Choroid plexus epithelial cell (primary cell): Measurements from ENCODE around the gene MET.

Experiments used
- DNase-seq: peaks from one replicate; pipeline ENCODE4 v3.0.0-alpha.2; 2010; ENCODE audit warnings: low read depth
- H3K4me3 ChIP-seq: 2 replicates; pipeline ENCODE4 v1.5.1; 2011; ENCODE audit warnings: low read depth, mild to moderate bottlenecking, control low read depth, low read length, moderate library complexity
- TF ChIP-seq, protein P1 (sequence below): conservative IDR thresholded peaks from 2 replicates; pipeline ENCODE4 v1.5.1; 2011; ENCODE audit warnings: low read depth, mild to moderate bottlenecking, control low read depth, inconsistent platforms, low read length, moderate library complexity

Gene MET

DNA sequence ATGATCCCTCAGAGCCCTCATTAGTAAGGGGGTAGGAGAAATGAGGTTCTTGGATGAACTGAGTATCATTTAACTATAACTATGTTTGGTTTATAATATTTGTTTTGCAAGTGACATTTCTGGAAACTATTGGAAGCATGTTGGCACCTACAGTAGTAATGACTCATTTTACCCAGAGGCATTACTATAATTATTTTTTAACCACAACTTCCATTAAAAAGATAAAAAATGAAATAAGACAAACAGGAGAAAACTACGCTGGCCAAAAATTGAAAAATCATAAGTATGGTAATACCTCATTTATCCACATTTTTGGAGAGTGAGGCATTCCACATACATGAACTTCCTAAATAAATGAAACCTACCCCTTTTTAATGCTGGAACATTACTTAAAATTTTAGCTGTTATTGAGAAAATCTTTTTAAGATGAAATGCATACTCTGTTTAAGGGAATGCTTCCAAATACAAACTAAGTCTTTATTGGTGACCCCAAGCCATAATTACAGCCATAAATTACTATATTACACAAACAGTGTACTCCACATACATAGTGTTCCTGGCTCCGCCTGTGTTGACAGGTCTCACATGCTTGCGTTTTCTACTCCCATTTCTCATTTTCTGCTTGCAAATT lies 105.8 kb downstream of the MET start:
- H3K4me3 ChIP-seq: no peak overlapping the region
- TF ChIP-seq, protein P1, sequence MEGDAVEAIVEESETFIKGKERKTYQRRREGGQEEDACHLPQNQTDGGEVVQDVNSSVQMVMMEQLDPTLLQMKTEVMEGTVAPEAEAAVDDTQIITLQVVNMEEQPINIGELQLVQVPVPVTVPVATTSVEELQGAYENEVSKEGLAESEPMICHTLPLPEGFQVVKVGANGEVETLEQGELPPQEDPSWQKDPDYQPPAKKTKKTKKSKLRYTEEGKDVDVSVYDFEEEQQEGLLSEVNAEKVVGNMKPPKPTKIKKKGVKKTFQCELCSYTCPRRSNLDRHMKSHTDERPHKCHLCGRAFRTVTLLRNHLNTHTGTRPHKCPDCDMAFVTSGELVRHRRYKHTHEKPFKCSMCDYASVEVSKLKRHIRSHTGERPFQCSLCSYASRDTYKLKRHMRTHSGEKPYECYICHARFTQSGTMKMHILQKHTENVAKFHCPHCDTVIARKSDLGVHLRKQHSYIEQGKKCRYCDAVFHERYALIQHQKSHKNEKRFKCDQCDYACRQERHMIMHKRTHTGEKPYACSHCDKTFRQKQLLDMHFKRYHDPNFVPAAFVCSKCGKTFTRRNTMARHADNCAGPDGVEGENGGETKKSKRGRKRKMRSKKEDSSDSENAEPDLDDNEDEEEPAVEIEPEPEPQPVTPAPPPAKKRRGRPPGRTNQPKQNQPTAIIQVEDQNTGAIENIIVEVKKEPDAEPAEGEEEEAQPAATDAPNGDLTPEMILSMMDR: no peak
- peak; percentile 39 for DNase-seq

DNA sequence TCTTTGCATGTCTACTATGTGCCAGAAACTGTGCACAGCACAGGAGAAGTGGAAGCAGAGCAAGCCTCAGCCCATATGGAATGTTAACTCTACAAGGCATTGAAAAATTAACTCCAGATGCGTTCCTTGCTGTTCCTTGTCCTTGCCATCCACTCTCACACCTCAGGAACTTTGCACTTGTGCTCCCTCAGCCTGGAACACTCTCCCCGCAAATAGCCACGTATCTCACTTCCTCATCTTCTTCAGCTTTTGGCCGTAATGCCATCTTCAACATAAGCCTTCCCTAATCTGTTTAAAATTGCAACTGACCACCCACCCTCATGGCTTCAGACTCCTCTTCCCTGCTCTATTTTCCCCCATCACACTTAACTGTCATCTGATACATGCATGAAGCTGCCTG lies 107.2 kb downstream of the MET start:
- TF ChIP-seq, protein P1: no peak
- DNase-seq: no peak
- no peak overlapping the region for H3K4me3 ChIP-seq

DNA sequence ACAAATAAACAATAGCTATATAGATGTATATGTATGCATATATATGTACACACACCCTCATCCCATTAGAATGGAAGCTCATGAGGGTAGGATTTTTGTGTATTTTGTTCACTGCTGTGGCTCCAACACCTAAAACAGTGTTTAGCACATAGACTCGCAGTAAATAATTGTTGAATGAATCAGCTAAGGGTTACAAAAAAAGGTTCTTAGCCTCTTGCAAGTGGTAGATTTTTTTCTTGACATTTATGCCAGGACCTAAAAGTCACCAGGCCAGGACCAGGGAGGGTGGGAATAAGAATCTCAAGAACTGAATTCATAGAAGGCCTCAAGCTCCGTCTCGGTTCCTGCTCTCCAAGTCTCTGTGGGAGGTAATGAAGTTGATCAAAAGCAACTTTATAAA lies 107.9 kb downstream of the MET start:
- no peak overlapping the region for H3K4me3 ChIP-seq
- DNase-seq: peak; percentile 25
- TF ChIP-seq, protein P1: no peak

DNA sequence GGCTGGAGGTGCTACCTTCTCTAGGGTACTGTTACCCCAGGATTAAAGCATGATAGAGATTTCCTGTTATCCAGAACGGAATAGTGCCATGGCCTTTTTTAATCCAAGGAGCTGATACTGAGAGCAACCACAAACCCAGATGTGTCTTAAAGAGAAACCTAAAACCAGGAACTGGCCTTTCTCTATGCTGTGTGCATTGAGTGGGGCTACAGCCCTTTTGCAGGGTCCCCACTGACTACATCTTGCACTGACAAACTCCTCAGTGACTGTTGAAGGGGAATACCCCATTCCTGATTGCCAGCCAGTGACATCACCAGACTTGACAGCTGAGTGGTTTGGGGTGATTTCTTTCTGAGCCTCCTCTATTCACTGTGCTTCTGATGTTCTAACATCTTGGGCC lies 108.5 kb downstream of the MET start:
- no peak for DNase-seq
- H3K4me3 ChIP-seq: no peak overlapping the region
- TF ChIP-seq, protein P1: no peak

DNA sequence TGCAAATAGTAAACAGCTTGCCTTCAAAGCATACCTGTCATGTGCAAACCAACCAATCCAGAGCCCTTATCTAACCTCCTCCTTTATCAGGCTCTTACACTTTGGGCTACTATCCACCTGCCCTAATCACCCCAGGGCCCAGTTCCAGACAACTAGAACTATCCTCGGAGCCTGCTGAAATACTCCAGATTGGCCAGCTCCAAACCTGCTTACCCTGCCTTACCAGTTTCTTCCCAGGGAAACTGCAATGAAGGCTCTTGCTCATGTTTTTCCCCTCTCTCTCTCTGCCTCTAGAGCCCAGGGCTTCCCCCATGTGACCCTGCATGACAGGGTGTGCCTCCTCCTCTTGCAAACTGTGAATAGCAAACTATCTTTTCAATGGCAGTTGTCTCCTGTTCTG lies 109.0 kb downstream of the MET start:
- no peak for DNase-seq
- no peak overlapping the region for H3K4me3 ChIP-seq

DNA sequence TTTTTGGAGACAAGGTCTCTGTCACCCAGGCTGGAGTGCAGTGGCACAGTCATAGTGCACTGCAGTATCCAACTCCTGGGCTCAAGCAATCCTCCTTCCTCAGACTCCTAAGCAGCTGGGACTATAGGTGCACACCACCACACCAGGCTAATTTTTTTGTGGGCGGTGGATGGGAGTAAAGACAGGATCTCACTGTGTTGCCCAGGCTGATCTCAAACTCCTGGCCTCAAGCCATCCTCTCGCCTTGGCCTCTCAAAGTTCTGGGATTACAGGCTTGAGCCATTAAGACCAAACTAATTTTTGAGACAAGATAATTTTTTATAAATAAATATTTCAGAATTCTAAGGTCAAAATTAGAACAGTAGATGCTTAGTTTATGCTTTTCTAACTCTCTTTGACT lies 109.6 kb downstream of the MET start:
- TF ChIP-seq, protein P1: no peak
- DNase-seq: no peak
- H3K4me3 ChIP-seq: no peak overlapping the region

More for the DNA sequence above, 109.0 kb downstream of the MET start:
- TF ChIP-seq, protein P1: no peak

DNA sequence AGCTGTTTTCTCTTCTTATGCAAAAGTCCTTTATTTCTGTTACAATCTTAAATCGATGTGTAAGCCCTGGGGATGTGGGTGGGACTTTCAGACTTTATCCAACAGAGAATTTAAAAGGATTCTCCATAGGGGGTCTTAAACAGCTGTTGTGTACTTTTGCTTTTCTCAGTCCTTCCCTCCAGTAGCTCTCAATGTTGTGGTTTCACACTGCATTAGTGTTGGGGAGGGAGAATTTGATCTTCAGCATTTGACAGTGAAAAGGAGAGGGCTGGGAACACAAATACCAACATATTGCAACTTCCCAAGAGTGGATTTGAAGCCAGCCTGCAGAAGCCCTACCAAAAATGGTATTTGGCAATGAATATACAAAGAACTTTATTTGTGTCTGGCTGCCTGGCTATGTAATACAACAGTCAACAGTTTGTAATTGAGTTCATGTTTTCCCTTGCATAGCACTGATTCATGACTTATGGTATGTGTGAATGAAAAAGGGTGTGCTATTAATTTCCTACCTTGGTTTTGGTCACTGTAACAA lies 110.2 kb downstream of the MET start:
- TF ChIP-seq, protein P1: no peak
- peak; percentile 92 for DNase-seq
- no peak overlapping the region for H3K4me3 ChIP-seq
